GM18873 (cell line): ENCODE results near the gene ITGA7.

Experiments
- ATAC-seq: cut with Tn5 transposase; IDR thresholded peaks from one replicate; pipeline ENCODE4 v1.9.1; 2021; ENCODE audit warnings: mild to moderate bottlenecking, moderate library complexity, moderate number of reproducible peaks; ENCODE audit not compliant: unreplicated experiment, low FRiP score

The ITGA7 gene, protein sequence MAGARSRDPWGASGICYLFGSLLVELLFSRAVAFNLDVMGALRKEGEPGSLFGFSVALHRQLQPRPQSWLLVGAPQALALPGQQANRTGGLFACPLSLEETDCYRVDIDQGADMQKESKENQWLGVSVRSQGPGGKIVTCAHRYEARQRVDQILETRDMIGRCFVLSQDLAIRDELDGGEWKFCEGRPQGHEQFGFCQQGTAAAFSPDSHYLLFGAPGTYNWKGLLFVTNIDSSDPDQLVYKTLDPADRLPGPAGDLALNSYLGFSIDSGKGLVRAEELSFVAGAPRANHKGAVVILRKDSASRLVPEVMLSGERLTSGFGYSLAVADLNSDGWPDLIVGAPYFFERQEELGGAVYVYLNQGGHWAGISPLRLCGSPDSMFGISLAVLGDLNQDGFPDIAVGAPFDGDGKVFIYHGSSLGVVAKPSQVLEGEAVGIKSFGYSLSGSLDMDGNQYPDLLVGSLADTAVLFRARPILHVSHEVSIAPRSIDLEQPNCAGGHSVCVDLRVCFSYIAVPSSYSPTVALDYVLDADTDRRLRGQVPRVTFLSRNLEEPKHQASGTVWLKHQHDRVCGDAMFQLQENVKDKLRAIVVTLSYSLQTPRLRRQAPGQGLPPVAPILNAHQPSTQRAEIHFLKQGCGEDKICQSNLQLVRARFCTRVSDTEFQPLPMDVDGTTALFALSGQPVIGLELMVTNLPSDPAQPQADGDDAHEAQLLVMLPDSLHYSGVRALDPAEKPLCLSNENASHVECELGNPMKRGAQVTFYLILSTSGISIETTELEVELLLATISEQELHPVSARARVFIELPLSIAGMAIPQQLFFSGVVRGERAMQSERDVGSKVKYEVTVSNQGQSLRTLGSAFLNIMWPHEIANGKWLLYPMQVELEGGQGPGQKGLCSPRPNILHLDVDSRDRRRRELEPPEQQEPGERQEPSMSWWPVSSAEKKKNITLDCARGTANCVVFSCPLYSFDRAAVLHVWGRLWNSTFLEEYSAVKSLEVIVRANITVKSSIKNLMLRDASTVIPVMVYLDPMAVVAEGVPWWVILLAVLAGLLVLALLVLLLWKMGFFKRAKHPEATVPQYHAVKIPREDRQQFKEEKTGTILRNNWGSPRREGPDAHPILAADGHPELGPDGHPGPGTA

DNA sequence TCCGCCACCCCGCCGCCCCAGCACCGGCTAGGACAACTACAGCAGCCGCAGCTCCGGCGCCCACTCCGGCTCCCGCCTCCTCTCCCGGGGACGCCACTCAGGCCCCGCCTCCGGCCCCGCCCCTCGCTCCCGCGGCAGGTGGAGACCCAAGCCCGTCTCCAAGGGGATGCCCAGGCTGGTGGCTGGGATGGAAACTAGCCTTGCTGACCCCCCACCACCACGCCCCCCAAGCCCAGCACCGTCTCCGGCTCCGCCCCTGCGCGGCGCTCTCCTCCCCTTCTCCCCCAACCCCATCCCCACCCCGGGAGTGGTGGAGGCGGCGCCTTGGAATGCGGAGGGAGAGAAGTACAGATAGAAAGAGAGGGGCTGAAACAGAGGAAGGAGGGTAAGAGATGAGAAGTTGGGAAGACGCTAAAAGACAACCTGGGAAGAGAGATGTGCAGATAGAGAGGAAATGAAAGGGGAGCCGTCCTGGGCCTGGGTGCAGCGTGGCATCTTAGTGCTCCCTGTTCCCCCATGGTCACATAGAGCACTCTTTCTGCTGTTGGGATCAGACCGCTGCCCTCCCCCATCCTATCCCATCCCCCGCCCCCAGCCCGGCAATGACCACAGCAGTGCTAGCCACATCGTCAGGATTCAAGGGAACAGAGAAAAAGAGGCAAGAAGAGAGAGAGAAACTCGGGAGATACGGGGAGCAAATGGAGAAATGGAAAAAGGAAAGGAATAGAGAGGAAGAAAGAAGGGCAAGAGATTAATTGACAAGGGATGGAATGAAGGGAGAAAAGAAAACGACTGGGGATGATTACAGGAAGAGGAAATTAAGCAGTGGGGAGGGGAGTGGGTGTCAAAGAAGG is at the start of gene ITGA7:
TSS of gene ITGA7 (minus strand) at position 64 of the 854 bp plus-strand sequence. CDS start 222 bp downstream, outside the sequence.
- ATAC-seq: no peak

DNA sequence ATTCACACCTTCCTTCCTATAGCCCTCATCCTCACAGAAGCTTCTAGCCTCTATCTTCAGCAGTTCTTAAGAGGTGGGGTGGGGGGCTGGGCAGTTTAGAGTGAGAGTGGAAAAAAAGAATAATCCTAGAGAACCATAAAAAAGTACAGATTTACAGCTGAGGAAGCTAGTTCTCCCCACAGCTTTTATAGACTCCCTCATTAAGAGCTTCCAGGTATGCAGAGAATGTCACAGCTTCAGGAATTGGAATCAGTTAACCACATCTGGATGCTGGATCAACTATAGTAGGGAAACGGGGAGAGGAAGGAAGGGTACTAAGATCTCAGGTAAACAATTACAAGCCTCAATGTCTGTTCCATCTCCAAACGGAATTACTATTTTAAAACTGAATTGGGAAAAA is 47.5 kb upstream of the ITGA7 start:
- ATAC-seq: no peak

DNA sequence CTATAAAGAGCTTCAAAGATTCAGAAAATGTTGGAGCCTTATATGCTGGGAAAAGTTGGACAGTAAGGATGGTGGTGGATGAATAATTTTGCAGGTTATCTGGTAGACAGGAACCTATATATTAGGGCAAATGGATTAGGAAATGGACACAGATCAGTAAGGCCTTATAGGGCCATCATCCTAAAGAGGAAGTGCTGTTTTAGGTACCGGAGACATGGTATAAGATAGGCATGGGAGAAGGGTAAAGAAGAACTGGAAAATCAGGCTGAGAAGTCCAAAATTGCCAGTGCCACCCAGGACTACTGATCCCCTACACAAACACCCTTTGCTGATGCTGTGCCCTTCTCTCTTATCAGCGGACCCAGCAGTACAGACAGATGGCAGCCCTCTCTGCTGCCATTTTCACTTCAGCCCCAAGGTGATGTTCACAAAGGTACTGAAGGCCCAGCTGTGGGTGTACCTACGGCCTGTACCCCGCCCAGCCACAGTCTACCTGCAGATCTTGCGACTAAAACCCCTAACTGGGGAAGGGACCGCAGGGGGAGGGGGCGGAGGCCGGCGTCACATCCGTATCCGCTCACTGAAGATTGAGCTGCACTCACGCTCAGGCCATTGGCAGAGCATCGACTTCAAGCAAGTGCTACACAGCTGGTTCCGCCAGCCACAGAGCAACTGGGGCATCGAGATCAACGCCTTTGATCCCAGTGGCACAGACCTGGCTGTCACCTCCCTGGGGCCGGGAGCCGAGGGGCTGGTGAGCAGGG is 40.7 kb upstream of the ITGA7 start:
- no peak for ATAC-seq

DNA sequence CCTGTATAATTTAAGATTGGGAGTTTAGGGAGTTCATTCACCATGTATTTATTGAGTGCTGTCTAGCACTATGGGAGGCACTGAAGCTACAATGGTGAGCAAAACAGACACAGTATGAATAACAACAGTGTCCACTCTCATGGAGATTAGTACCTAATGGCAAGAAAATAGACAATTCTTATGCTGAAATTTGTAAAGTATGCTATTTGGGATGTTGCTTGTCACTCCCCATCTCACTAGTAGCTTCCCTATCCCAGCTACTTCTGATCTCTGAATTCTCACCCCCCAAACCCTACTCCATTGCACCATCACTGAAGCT is 39.2 kb upstream of the ITGA7 start:
- ATAC-seq: no peak

DNA sequence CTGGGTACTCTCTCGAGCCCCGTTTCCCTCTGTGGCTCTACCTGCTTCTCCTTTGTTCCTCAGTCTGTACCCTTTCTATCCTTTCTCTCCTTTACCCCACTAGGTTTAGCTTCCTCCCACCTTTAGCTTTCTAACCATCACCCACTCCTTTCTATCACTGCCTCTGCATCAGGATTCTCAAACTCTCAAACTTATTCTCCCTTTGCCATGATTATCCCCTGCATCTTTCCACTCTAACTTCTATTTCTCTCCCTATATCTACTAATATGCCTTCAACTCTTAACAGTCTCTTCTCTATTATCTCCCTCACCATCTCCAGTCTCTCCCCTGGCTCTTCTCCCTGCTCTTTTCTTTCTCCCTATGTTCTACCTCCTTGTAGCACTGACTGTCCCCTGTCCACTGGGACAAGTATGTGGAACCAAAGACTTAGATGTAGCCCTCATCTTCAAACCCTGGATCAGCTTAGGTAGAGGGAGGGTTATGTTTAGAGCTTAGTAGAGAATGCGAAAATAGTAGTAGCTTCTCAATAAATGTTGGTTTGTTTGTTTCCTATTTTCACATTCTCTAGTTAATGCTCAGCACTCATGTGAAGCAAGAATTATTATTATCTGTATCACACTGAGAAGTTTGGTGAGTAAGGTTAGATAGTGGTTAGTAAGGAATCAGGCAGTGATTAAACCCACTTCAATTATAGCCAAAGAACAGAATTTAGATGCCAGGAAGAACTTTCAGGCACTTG is 38.6 kb upstream of the ITGA7 start:
- no peak for ATAC-seq

DNA sequence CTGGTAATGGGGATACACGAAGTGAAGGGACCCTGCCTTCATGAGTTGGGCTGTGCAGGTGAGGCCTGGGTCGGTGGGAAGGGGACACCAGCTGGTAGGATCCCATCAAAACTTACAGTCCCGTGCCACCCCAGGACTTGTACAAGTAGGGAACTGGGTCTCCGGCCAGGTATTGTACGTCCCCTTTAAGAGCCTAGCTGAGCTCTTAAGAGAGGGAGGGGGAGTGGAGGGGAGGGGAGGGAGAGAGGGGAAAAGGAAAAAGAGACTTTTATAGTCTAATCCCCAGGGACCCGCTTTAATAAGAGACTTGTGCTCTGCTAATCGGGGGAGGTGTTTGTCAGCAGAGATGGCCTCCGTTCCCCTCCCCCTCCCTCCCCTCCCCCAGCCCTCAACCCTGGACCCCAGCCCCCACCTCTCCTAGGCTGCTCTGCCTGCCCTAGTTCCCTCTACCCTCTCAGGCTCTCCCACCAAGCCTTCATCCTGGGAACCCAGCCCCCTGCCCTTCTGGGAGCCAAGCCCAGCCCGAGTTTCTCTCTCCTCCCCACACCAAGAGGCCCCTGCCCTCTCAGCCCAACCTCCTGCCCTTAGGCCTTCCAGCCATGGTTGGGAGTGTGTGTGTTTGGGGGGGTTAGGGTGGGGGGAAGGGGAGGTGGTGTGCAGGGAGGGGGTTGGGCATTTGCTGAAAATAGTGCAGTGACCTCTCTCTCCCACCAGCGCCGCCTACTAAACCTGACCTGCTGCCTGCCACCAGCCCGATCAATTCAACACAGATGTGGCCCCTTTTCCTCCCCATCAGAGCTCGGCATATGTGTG is 37.9 kb upstream of the ITGA7 start:
- ATAC-seq: no peak

DNA sequence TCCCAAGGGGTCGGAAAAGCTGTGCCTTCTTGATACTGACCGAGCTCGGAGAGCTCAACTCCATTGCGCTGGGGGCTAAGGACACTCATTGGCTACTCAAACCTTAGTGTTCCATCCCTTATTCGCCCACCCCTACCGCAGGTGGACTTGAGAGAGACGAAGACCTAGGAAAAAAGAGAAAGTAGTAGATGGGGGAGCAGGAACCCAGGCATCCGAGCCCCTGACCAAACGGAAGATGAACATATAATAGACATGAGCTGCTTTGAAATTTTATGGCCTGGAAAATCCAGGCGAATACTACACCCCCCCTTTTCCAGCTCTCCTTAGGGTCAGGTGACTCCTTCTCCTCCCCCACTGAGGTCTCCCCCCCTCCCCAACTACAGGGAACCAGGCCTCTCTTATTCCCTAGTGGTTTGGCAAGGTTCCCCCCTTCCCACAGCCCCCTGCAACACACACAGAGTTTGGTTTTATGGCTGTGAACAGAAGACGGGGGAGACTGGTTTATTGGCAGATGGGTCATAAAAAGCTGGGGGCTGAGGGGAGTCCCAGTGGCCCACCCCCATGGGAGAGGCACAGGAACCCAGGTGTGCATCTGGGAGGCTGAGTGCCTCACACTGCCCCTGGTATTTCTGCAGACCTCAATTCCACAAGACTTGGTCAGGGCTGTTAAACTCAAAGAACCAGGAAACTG is 36.8 kb upstream of the ITGA7 start:
- ATAC-seq: no peak

DNA sequence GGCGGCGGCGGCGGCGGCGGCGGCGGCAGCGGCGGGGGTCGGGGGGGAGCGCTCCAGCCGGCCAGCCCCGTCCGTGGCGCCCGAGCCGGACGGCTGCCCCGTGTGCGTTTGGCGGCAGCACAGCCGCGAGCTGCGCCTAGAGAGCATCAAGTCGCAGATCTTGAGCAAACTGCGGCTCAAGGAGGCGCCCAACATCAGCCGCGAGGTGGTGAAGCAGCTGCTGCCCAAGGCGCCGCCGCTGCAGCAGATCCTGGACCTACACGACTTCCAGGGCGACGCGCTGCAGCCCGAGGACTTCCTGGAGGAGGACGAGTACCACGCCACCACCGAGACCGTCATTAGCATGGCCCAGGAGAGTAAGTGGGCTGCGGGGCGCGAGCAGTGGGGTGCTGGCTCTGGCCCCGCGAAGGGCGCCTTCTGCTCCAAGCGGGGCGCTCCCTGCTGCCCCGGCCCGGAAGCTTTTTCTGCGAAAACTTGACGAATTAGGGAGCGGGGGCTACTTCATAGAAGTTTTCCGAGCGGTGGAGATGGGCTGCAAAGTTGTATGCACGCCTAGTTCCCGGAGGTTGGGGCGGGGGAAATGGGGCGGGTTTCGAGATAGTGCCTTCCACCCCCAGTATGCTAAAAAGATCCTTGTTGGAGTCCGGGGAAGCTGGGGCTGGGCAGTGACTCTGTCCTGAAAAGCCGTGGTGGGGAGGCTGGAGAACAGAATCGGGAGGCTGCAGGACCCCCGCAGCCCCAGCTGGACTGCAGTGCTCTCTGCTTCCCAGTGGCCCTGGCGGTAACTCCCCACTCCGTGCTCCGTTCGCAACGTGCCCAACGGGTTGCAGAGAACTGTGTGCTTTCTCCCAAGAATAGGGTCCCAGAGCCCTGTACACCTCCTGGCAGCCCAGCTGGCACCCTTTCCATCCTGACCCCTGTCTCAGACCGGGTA is 36.0 kb upstream of the ITGA7 start:
- ATAC-seq: no peak

DNA sequence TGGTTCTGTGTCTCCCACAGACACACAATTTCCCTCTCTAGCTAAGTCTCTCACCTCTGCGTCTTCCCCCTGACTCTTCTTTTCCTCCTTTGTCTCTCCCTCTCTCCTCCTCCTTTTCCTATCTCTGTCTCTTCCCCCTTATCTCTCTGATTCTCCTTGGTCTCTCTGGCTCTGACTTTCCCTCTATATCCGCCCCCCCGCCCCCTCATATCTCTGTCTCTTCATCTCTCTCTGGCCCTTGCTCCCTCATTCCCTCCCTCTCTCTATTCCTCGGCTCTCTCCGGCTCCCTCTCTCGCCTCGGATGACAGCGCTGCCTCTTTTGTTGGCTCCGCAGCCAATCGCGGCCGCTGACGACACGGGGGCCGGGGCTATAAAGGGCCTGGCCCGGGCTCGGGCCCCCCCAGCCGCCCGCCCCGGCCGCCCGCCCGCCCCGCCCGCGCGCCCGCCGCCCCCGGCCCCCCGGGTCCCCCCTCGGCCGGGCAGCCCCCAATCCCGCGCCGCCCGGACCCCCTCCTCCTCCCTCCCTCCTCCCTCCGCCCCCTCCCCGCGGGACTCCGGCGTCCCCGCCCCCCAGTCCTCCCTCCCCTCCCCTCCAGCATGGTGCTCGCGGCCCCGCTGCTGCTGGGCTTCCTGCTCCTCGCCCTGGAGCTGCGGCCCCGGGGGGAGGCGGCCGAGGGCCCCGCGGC is 35.2 kb upstream of the ITGA7 start, which contains the start of gene GDF11:
TSS of gene GDF11 (plus strand) at position 404 of the 687 bp plus-strand sequence. CDS start at position 599, 195 bp downstream.
- ATAC-seq: no peak

DNA sequence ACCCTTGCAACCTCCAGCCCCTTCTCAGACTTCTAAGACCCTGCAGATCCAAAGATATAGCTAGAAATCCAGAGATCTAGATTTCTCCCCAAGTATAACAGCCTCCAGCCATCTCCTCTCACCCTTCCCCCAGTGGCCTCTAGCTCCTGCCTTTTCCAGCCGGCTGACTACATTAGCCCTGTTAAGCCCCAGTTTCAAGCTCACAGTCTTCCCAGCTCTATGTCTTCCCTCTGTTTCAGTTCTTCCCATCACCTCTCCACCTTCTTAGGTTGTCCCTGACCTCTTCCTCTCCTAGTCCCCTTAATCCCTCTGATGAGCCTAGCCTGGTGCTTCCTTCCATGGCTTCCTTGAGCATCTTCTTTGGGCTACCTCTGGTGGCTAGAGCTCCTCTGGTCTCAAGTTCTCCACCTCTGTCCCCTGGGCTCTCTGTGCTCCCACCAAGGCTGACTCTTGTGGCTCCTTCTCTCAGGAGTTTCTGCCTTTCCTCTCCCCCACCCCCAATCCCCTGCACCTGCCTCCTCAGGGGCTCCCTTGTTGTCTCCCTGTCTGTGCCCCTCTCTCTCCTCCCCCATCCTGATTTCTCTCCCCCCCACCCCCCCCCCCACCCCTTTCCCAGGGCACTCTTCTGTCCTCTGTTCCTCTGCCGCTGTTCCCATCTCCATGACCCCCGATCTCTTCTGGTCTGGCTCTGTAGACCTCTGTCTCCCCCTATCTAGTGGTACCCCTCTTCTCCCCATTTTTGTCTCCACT is 34.4 kb upstream of the ITGA7 start:
- ATAC-seq: no peak

DNA sequence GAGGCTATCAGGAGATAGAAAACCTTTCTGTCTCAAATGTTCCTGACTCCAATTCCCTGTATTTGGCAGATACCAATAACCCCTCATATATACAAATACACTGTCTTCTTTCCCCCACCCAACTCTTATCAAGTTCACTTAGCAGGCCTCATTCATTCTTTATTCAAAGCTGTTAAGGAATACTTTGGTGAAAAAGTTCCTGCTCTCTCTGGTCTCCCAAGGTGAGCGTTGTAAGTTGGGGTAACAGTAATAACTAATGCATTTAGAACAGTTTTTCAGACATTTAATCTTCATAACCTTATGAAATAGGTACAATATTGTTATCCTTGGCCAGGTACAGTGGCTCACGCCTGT is 31.3 kb upstream of the ITGA7 start:
- no peak for ATAC-seq

DNA sequence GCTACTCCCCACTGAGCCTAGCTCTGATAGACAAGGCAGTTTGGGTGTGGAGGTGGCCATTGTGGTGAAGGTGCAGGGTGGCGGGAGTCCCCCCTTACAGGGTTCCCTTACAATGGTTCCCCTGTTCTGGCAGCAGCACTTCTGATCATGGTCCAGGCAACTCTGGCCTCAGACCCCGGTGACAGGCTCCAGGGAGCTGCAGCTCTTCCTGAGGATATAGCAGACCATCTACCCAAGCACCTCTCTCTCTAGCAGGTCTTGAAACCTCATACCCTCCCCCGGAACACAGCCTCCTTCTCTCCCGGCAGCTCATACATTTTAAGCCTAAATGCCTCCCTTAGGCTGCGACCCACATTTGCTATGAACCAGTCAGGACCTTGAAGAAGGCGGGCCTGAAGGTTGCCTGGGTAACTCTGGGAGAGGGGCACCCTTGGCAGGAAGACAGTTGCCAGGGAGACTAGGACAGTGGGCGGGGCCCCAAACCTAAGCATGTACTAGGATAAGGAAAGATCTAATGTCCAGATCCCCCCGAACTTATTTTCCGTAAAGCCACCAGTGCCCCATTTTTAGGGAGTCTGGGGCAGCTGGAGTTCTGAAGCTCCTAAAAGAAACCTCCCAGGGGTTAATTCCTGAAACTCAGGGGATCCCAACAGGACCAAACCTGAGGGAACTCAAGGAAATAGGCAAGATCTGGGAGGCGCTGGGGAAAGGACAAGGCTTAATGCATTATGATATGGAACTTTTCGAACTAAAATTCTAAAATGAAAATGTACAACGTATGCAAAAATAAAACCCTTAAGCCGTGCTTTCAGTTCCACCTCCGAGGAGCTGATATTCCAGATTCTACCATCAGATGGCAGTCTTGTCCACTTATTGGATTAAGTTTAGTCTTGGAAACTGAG is 30.7 kb upstream of the ITGA7 start:
- ATAC-seq: peak; percentile 85

DNA sequence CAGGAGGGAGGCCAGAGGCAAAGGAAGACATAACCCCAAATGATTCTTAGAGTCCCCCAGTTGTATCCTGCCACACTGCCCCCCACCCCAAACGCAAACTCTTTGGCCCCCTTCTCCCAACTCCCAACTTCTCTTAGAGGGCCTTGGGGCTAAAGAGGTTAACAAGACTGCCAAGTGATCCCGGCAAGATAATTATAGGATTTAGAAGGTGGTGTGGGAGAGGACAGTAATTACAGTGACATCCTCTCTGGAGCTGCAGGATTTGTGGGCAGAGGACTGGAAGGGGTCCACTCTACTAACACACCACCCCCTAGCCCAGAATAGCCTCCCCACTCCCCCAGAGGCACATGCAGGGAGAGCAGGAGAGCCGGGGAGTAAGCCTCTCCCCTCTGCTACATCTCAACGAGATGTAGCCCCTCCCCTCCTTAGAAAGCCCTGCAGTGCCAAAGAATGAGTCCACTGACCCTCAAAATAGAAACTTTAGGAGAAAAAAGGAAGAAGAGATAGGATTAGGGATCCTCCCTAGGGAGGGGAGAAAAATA is 29.9 kb upstream of the ITGA7 start:
- ATAC-seq: peak; percentile 4
